AG08396 (cell line): ENCODE measurements around the gene HOXA5.

Source experiments
- DNase-seq: peaks from one replicate; pipeline ENCODE4 v3.0.0; 2012; ENCODE audit warnings: low spot score, mixed read lengths

The HOXA5 gene

DNA sequence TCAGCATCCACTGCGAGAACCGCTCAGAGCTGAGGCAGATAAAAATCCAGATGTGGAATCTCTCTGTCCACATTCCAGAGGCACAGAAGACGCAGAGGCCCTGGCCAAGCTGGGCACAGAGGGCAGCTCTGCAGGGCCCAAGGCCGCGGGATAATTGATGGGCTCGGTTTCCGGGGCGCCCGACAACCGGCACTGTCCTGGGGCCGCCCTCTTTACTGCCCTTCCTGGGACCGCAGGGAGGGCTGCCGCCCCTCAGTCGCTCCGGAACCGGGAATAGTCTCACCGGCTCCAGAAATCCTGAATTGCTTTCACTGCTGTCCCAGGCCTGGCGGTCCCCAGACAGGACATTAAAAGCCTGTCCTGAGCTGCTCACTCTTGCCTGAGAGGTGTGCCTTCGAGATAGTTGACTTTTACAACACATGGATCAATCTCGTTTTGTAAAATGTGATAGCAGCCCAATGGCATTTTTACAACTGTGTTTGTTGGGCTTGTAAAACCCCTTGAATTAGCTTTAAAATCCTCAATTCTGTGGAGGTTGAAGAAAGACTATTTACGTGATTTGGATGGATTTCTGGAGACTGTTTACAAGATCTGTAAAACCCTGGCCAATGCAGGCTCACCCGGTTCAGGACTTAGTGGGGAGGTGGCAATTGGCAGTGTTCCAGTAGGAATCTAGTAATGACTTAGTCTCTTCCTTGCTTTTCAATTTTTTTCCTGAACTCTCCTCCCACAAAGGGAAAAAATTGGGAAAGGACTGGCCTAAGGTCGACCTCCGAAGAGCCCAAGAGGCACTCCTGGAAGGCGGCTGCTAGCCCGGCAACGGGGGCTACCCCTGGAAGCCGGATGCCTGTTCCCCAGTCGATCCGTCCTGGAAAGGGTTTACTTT lies 5.5 kb upstream of the HOXA5 start:
- peak; percentile 52 for DNase-seq

DNA sequence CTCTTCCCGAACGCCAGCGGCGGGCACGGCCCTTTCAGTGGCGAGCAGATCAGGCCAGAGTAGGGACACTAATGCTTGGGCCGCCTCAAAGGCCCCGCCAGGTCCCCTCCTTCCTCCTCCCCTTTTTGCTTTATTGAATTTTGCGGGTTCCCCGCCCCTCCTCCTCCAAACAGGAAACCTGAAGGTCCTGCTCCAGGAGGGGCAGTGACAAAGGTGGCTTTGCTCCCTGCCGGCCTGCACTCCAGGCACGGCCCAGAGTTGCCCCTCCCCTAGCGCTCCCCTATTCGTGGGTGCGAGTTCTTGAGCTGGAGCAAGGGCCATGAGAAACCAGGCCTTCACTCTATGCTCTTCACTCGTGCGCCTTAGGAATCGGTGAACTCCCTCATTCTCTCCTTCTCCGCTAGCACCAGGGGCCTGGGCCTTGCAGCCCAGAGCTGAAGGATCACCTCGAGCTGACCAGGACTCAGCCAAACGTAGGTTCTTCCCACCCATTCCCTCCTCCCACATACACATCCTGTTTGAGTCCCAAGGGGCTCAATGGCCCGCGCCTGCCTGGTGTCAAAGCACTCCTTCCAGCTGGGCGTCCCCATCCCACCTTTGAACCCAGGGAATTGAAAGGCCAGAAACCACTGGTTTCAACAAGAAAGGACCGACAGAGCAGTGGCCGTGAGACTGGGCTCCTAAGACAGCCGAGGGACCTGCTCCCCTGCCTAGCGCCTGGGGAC lies 4.7 kb upstream of the HOXA5 start:
- peak; percentile 51 for DNase-seq

DNA sequence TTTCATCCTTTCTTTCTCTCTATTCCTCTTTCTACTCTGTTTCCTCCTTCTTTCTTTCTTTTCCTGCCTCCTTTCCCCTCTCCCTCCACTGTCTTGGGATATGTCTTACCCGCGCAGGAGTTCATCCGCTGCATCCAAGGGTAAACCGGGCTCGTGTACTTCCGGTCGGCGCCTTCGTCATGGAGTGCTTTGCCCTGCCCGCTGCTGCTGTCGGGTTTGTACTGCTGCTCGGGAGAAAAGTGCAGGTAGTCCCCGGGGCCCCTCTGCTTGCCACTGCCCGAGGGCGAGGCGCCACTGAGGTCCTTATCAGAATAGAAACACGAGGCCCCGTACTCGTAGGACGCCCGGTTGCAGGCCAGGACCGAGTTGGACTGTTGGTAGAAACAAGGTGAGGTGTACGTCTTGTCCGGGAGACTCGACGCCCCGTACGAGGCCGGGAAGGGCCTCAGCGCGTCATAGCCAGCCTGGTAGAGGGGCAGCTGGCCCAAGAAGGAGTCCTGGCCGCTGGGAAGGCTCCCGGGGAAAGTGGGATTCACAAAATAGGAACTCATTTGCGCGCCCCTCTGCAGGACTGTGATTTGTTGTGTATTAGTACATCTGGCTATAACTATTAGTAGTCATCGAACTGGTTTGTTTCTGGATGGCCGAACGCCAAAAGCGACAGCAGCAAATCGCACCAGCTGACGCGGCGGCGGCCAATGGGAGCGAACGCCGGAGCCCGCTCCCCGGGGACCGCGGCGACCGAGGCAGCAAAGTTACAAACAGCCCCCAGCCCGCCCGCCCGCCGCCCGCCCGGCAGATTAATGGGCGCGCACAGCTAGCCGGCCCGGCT lies 3.9 kb upstream of the HOXA5 start, which contains the start of gene HOXA6:
Gene HOXA6, minus strand, starts transcription at position 576 of the 832 bp plus-strand sequence. Its CDS starts 25 bp downstream, at position 551.
- DNase-seq = peak; percentile 80

DNA sequence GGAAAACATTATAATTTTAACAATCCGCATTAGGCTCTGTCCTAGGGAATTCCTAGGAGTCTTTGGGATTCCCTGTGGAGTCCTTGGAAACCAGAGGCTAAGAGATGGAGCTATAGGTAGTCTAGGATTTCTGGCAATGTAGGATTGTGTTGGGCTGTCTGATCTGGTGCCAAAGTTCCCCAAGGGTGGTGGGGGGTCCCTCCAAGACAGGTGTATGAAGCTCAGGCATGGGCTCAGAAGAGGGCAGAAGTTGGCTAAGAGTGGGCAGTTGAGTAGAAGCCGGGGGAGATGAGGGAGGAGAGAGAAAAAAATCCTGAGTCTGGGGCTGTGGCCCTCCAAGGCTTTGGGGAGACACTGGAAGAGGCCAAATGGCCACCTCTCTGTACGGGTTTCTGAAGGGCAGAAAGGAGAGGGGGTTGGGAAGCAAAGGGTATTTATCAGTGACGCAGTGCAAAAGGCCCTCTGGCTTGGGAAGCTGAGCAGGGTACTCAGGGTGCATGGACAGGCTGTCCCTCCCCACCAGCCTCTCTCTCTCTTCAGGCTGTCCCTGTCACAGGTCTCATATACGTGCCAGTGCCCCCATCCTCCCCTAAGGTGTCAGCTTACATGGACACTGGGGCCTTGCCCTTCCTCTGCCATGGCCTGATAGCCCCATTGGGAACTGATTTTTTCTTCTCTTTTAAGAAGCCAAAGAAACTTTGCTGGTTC lies 3.2 kb upstream of the HOXA5 start:
- DNase-seq = no peak

- DNase-seq = no peak
Observed at GRCh38 chr7:27145914-27146412, 2.5 kb upstream of the HOXA5 start.

GRCh38 chr7:27145165-27145913 lies 1.9 kb upstream of the HOXA5 start:
- no peak for DNase-seq

- DNase-seq = no peak
Observed at GRCh38 chr7:27144781-27145164, 1.3 kb upstream of the HOXA5 start.

- DNase-seq = no peak
Observed at GRCh38 chr7:27143950-27144780, 684 bp upstream of the HOXA5 start.

DNA sequence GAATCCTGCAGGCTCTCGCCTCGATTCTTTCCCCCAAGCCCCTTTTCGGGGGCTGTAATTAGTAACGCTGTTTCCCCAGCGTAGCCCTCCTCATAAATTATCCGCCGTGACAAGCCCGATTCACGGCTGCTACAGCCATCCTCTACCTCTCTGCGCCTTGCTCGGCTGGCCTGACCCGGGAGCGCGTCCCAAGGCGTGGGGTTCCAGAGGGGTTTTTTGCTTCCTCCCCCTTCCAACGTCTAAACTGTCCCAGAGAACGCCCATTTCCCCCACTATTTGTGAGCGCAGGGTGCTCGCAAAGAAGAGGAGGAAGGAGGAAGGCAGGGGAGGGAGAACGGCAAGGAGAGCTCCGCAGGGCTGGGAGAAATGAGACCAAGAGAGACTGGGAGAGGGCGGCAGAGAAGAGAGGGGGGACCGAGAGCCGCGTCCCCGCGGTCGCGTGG lies 880 bp downstream of the HOXA5 start:
- DNase-seq = no peak

DNA sequence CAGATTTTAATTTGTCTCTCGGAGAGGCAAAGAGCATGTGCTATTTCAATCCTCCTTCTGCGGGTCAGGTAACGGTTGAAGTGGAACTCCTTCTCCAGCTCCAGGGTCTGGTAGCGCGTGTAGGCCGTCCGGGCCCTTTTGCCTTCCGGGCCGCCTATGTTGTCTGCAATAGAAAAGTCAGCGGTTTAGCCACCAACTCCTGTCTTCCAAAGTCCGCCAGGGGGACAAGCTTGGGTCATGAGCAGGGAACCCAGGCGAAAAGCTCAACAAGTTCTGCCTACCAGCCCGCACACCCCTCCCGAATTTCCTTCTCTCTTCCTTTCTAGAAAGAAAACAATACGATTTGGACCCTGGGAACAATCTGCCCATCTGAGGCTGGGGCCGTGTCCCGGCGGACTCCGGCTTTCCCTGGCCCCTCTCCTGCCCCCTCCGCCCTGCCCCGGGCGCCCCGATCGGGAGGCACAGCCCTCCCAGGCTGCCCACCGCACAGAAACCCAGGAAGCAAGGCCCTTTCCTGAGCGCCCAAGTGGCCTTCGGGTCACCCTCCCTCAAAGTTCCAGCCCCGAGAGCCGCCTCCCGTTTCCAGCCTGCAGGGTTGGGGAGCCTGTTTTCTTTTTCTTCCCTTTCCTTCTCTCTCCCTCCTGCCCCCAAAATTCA lies 1.4 kb downstream of the HOXA5 start:
- DNase-seq = peak; percentile 67

GRCh38 chr7:27141137-27141922 lies 2.2 kb downstream of the HOXA5 start:
- DNase-seq = no peak

DNA sequence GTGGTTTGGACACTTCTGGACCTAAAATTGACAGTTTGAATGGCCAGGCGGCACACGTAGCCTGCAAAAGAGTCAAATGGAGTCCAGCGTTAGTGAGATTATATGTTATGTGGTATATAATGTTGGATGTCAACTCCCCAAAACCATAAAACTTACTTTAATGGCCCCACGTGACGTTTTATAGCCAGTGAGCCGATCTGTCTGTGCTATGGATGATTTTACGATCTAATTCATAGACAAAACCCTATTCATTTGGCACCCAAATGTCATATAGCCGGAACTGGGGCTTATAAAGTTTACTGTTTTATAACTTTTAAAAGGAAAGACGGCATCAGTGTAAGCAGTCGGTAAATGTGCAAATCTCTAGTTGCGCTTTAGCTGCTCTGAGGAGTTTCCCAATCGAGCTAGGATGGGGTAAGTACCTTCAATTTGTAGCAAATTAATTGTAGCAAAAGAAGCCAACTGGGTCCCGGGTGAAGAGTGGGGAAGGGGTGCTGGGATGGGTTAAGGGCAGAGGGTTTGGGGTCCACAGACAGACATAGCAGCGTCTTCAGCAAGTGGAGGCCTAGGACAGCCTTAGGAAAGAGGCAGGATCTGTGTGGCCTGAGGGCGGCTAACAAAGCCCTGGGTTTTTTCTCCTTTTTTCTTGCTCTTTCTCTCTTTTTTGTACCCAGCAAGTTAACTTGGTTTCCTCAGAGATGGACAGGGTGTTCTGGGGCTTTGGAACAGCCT lies 3.2 kb downstream of the HOXA5 start:
- DNase-seq = no peak

GRCh38 chr7:27139334-27140125 lies 4.0 kb downstream of the HOXA5 start:
- no peak for DNase-seq

GRCh38 chr7:27138985-27139333 lies 4.5 kb downstream of the HOXA5 start:
- DNase-seq = no peak

GRCh38 chr7:27138472-27138871 lies 5.0 kb downstream of the HOXA5 start:
- no peak for DNase-seq

- no peak for DNase-seq
Observed at GRCh38 chr7:27137640-27138315, 5.7 kb downstream of the HOXA5 start.
